Esophagus squamous epithelium (tissue), 5 donors: ENCODE results near the gene AKR1D1. TPM values are rescaled to one million over a fixed set of nuclear protein-coding genes. Genes with fewer than 3 reads are reported as not detected.

ENCODE experiments used
- DNase-seq: peaks from one replicate; lab custom pipeline; 2025; lab: John Stamatoyannopoulos, UW
- H3K27ac ChIP-seq, 4 donors: fragments of 200-600 bp; sonication (generic); one replicate each; pipeline ENCODE4 v1.5.1; 2016 to 2019; ENCODE audit warnings: mild to moderate bottlenecking in 1 of 4
- H3K27me3 ChIP-seq, 4 donors: fragments of 200-600 bp; sonication (generic); 1 replicate in 3 of 4; 2 replicates in 1 of 4; pipeline versions ENCODE4 v1.5.1 to v1.6.0; 2017 to 2021; ENCODE audit warnings: antibody characterized with exemption in 1 of 4
- H3K36me3 ChIP-seq, 3 donors: fragments of 200-600 bp; sonication (generic); one replicate each; pipeline ENCODE4 v1.5.1; 2016 to 2019
- H3K4me1 ChIP-seq, 3 donors: fragments of 200-600 bp; sonication (generic); one replicate each; pipeline ENCODE4 v1.5.1; 2017 to 2019
- H3K4me3 ChIP-seq, 4 donors: fragments of 200-600 bp; sonication (generic); 1 replicate in 3 of 4; 2 replicates in 1 of 4; pipeline ENCODE4 v1.5.1; 2016 to 2019; ENCODE audit warnings: mild to moderate bottlenecking in 2 of 4, moderate library complexity in 1 of 4
- H3K9me3 ChIP-seq, 3 donors: fragments of 200-600 bp; sonication (generic); one replicate each; pipeline ENCODE4 v1.5.1; 2016 to 2019
- POLR2A ChIP-seq, 4 donors: fragments of 450-650 bp; IDR thresholded peaks; one replicate each; pipeline ENCODE4 v1.6.1; 2017; ENCODE audit warnings: antibody characterized with exemption in 4 of 4, mild to moderate bottlenecking in 4 of 4, moderate library complexity in 3 of 4
- WGBS, 2 donors: methylation state at CpG; one replicate each; pipeline ENCODE4 v1.1.5; 2018; 5-methylcytosine and 5-hydroxymethylcytosine counted together
- intact Hi-C: fragments of 100-400 bp; cut with DNase I; formaldehyde crosslinking; loops from one replicate; pipeline ENCODE4 v1.15.0; 2022
- total RNA-seq, 4 donors: library from RNA; depleted of rRNA; stranded (reverse); fragments of >200 nt; gene quantifications; one replicate each; pipeline ENCODE4 v1.1.0, GENCODE V29; 2016
- TF ChIP-seq, protein P1 (sequence below), 6 experiments: fragments of 450-650 bp in 4 of 6; fragments of 200-600 bp in 2 of 6; sonication (generic) in 2 of 6; IDR thresholded peaks; one replicate each; pipeline ENCODE4 v1.5.1; 2016 to 2019; ENCODE audit warnings: antibody characterized with exemption in 6 of 6, mild to moderate bottlenecking in 4 of 6, moderate library complexity in 4 of 6
- donor health status: DM: yes; HTN: yes; CAD: no.

AKR1D1 gene
- total RNA-seq, 4 donors from 2014 or later = not detected

DNA sequence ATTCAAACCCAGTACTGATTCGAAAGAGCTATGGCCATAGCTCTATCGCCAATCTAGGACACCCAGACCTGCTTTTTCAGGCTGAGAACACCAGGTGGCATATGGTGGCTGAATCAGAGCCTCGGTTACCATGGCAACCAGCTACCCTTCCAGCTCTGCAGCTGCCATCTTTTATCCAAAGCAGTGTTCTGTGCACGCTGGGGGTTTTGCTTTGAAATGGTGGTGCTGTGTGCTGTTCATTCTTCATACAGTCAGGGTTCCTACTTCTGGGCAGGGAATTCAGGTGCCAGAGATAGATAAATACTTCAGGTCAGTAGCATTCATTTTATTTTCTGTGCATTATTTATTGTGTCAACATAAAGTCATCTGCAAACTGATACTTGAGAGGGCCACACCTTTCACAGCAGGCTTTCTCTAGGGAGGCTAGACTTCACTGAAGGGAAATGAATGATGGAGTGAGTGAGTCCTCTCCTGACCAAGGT is 85.4 kb downstream of the AKR1D1 start:
- WGBS, 2 donors = 10 to 25% methylated on average over 4 of the region's 4 CpGs
- Histone ChIP-seq H3K4me1 (peaks cover 0 to 5% (median 0%) of the 10 kb centered on the region in 3 donors), H3K27me3 (no peaks in the 10 kb centered on the region), H3K9me3 (peaks cover 0 to 17% (median 11%) of the 10 kb centered on the region in 3 donors), H3K27ac (no peak overlapping the region), H3K36me3 (no peaks in the 10 kb centered on the region), H3K4me3 (no peak overlapping the region)
- DNase-seq = peak; percentile 2
- intact Hi-C loops = loop anchor here (10.0 kb wide), 1 partner anchor 573 kb away; no protein-coding TSS in a partner anchor
- no peak for TF ChIP-seq POLR2A (IDR thresholded peaks at IDR 0.05)
- TF ChIP-seq, protein P1, sequence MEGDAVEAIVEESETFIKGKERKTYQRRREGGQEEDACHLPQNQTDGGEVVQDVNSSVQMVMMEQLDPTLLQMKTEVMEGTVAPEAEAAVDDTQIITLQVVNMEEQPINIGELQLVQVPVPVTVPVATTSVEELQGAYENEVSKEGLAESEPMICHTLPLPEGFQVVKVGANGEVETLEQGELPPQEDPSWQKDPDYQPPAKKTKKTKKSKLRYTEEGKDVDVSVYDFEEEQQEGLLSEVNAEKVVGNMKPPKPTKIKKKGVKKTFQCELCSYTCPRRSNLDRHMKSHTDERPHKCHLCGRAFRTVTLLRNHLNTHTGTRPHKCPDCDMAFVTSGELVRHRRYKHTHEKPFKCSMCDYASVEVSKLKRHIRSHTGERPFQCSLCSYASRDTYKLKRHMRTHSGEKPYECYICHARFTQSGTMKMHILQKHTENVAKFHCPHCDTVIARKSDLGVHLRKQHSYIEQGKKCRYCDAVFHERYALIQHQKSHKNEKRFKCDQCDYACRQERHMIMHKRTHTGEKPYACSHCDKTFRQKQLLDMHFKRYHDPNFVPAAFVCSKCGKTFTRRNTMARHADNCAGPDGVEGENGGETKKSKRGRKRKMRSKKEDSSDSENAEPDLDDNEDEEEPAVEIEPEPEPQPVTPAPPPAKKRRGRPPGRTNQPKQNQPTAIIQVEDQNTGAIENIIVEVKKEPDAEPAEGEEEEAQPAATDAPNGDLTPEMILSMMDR (IDR thresholded peaks at IDR 0.05) = peak in 5 of 6 experiments; percentile 37 to 83 (median 60)

DNA sequence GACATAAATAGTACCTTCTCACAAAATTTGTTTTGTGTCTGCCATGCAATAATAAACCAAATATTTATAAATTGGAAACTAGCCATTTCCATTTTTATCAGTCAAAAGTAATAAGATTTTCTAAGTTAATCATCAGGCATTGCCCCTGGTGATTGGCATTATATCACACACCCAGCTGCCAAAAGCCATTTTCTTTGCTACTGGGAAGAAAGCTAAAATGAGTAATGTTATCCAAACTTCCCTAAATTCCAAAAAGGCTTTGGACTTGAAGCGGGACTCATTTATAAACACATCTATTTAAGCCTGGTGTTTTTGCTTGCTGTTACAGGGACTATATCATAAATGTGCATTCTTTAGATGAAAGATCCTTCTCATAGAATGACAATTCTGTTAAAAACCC is 86.0 kb downstream of the AKR1D1 start:
- no peak for TF ChIP-seq POLR2A (IDR thresholded peaks at IDR 0.05)
- TF ChIP-seq, protein P1 (IDR thresholded peaks at IDR 0.05) = no peak
- H3K4me1 ChIP-seq = peaks cover 0 to 5% (median 0%) of the 10 kb centered on the region in 3 donors
- no peak for DNase-seq
- intact Hi-C loops = loop anchor here (10.0 kb wide), 1 partner anchor 573 kb away; no protein-coding TSS in a partner anchor
- no peaks in the 10 kb centered on the region for H3K36me3 ChIP-seq
- no peak overlapping the region for H3K27ac ChIP-seq
- H3K9me3 ChIP-seq = peaks cover 0 to 17% (median 11%) of the 10 kb centered on the region in 3 donors
- WGBS, 2 donors = 4 to 68% methylated on average over 1 of the region's 1 CpG
- H3K4me3 ChIP-seq = no peak overlapping the region
- no peaks in the 10 kb centered on the region for H3K27me3 ChIP-seq

DNA sequence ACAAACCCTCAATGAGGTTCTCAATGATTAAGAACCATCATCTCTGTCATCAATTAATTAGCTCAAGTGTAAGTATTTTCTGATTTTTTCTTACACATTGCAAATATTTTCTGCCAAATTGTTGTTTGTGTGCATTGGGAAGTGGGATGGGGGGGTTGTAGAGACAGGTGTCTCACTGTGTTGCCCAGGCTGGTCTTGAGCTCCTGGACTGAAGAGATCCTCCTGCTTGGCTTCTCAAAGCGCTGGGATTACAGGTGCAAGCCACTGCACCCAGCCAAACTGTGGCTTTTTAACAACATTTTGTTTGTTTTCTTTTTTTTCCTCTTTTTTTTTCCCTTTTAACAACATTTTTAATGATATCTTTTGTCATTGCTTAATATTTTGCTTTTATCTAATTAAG is 87.5 kb downstream of the AKR1D1 start:
- Histone ChIP-seq H3K4me1 (peaks cover 0 to 5% (median 0%) of the 10 kb centered on the region in 3 donors), H3K4me3 (no peak overlapping the region), H3K9me3 (peaks cover 0 to 17% (median 11%) of the 10 kb centered on the region in 3 donors), H3K27me3 (no peaks in the 10 kb centered on the region), H3K27ac (no peak overlapping the region), H3K36me3 (no peaks in the 10 kb centered on the region)
- DNase-seq = no peak
- TF ChIP-seq, protein P1 (IDR thresholded peaks at IDR 0.05) = no peak
- no peak for TF ChIP-seq POLR2A (IDR thresholded peaks at IDR 0.05)
- intact Hi-C loops = loop anchor here (10.0 kb wide), 1 partner anchor 571 kb away; no protein-coding TSS in a partner anchor
- WGBS, 2 donors = 56 to 67% methylated on average over 1 of the region's 1 CpG

DNA sequence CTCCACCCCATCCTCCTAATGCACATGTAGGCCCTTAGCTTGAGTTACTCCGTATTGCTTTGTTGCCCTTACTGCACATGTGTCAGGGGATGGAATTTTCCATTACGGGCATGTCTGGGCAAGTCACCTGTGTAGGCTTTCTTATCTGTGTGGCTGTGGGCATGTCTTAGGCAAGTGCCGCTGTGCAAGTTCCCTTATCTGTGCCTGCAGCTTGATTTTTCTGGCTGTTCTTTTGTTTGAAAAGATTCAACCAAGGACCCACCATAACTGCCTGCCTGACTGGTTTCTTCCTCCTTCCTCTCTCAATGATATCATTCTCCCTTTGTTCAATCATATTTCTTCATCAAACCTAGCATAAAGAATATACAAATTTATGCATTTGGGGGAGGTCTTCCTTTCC is 88.5 kb downstream of the AKR1D1 start:
- 71 to 82% methylated on average over 3 of the region's 3 CpGs for WGBS, 2 donors
- intact Hi-C loops = loop anchor here (10.0 kb wide), 1 partner anchor 570 kb away; no protein-coding TSS in a partner anchor
- TF ChIP-seq, protein P1 (IDR thresholded peaks at IDR 0.05) = no peak
- TF ChIP-seq POLR2A (IDR thresholded peaks at IDR 0.05) = no peak
- Histone ChIP-seq H3K4me3 (no peak overlapping the region), H3K27me3 (no peaks in the 10 kb centered on the region), H3K9me3 (peaks cover 0 to 17% (median 11%) of the 10 kb centered on the region in 3 donors), H3K4me1 (peaks cover 0 to 5% (median 0%) of the 10 kb centered on the region in 3 donors), H3K36me3 (no peaks in the 10 kb centered on the region), H3K27ac (no peak overlapping the region)
- no peak for DNase-seq

DNA sequence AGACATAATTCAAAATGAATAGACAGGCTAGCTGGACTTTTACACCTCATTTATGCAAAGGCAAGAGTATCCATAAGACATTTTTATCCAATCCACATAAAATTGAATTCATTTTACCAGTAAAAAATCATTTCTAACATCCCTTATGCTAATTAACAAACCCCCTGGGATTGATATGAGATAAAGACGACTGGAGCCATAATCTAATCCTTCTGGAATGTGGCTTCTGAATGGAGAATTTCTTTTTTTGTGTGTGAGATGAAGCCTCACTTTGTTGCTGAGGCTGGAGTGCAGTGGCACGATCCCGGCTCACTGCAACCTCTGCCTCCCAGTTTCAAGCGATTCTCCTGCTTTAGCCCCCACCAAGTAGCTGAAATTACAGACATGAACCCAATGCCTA is 90.4 kb downstream of the AKR1D1 start:
- TF ChIP-seq, protein P1 (IDR thresholded peaks at IDR 0.05) = no peak
- TF ChIP-seq POLR2A (IDR thresholded peaks at IDR 0.05) = no peak
- Histone ChIP-seq H3K9me3 (peaks cover 0 to 17% (median 11%) of the 10 kb centered on the region in 3 donors), H3K36me3 (no peaks in the 10 kb centered on the region), H3K4me1 (peaks cover 0 to 2% (median 0%) of the 10 kb centered on the region in 3 donors), H3K27ac (no peak overlapping the region), H3K27me3 (no peaks in the 10 kb centered on the region), H3K4me3 (no peak overlapping the region)
- 66 to 73% methylated on average over 3 to 4 of the region's 4 CpGs for WGBS, 2 donors
- DNase-seq = no peak
- intact Hi-C loops = loop anchor here (10.0 kb wide), 1 partner anchor 568 kb away; no protein-coding TSS in a partner anchor
